LNCAP (cell line): ENCODE results near the gene HIGD1A.

Experiments
- TF ChIP-seq, protein P1 (sequence below): fragments of 450-650 bp; IDR thresholded peaks from 2 replicates; pipeline ENCODE4 v1.5.1; 2017; ENCODE audit warnings: mild to moderate bottlenecking

Gene HIGD1A

DNA sequence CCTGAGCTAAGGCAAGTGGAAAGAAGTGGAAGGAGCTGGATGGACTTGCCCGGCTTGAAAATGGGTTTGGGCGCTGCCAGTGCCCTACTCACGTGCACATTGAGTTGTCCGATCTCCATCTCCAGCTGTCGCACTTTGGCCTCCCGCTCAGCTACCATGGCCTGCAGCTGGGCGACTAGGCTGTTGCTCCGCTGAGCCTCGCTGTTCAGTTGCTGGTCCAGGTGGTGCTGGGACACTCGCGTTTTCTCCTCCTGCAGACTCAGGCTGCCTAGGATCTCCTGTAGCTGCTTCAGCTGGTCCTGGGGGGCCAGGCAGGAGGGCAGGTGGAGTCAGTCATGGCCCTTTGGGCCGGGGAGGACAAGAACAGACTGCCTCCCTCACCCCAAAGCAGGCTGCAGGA lies 68.7 kb downstream of the HIGD1A start:
- TF ChIP-seq, protein P1, sequence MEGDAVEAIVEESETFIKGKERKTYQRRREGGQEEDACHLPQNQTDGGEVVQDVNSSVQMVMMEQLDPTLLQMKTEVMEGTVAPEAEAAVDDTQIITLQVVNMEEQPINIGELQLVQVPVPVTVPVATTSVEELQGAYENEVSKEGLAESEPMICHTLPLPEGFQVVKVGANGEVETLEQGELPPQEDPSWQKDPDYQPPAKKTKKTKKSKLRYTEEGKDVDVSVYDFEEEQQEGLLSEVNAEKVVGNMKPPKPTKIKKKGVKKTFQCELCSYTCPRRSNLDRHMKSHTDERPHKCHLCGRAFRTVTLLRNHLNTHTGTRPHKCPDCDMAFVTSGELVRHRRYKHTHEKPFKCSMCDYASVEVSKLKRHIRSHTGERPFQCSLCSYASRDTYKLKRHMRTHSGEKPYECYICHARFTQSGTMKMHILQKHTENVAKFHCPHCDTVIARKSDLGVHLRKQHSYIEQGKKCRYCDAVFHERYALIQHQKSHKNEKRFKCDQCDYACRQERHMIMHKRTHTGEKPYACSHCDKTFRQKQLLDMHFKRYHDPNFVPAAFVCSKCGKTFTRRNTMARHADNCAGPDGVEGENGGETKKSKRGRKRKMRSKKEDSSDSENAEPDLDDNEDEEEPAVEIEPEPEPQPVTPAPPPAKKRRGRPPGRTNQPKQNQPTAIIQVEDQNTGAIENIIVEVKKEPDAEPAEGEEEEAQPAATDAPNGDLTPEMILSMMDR, result no peak

DNA sequence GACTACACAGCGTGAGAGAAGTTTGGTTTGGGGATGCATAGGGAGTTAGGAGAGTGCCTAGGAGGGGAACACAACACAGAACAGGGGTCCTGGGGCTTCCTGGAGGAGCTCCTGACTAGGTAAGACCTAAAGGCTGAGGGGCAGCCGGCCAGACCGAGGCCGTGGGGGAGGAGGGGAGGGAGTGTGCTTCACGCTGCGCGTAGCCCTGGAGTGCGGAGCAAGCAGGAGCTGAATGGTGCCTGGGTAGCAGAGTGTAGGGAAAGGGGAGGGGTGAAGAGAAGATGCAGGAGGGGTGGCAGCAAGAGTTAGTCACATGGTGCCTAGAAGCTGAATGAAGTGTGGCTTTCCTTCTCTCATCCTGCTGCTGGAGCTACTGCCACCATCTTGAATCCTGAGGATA lies 69.3 kb downstream of the HIGD1A start:
- TF ChIP-seq, protein P1, result no peak

DNA sequence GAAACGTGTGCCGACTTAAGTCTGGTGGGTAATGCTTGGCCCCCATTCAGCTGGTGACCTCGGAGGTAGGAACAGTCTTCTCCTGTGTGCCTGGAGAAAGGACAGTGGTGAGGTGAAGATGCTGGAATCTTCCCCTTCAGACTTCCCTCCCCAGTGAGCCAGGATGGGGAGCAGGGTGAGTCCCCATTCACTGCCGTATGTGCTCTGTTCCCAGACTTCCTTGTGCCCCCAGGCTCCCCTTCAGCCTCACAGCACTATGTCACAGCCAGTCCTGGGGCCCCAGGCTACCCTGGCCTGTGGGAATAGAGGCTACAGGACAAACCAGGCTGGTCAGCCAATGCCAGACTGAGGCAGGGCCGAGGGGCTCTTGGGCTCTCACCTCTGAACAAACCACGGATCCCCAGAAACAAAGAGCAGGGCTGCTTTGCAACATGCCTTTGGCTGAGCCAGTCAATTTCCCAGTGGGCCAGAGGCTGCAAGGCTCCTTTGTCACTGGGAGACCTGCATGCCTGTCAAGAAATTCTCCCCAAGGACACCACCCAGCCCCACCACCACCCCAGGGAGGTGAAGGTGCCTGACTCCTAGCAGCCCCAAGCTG lies 69.9 kb downstream of the HIGD1A start:
- TF ChIP-seq, protein P1, result no peak

DNA sequence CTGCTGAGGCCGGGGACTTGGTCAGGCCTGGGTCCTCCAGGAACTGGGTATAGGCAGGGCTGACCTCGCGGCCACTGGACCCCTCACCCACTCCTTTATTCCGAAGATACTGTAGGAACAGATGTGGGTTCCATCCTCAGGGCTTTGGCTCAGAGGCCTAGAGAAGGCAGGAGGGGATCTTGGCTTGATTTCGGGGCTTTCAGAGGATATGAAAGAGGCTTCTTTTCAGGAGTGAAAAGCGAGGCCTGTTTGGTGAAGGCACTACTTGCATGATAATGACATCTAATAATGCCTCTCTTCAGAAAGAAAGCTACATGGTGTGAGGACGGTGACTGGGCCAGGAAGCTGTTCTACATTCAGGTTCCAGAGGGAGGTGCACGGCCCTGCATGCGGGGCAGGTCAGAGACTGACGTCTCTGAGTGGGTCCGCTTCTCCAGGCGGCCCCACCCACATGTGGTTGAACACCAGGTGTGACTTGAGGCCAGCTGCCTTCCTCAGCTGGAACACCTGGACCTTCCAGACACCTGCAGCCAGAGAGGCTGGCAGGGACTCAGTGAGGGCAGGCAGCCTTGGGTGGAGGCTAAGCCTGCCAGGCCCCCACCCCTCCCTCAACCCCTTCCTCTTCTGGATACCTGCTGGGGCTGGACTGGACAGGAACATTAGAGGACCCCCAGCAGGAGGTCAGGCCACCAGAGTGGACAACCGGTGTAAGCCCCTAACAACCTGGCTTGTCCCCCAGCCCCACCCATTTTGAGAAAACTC lies 70.6 kb downstream of the HIGD1A start:
- TF ChIP-seq, protein P1, result no peak
